MCF 10A (cell line): ENCODE data around the gene FUCA2. TPM values are rescaled to one million over a fixed set of nuclear protein-coding genes. Genes with fewer than 3 reads are reported as not detected.

Experiments used
- BruUV-seq: library from RNA; stranded (reverse); fragments of 400-500 nt; replicated peaks from 2 replicates; lab custom pipeline; 2021; lab: Mats Ljungman, UMichigan
- CTCF ChIA-PET: fragments of 300-600 bp; sonication (Branson Sonifier 250); formaldehyde crosslinking; extraction: SDS; loops from one replicate; lab custom pipeline; 2021; ENCODE audit warnings: antibody characterized with exemption, inconsistent platforms; lab: Yijun Ruan, JAX
- POLR2A ChIA-PET: fragments of 300-600, 350-650 bp; sonication (Branson Sonifier 250); formaldehyde crosslinking; extraction: SDS; loops from one replicate; lab custom pipeline; 2020; ENCODE audit warnings: antibody characterized with exemption, inconsistent platforms; lab: Yijun Ruan, JAX
- DNase-seq: peaks from one replicate; pipeline ENCODE4 v3.0.0-alpha.2; 2018; ENCODE audit not compliant: unreplicated experiment
- H3K27ac Mint-ChIP-seq: one replicate; pipeline ENCODE4 v1.8.0; 2022; ENCODE audit warnings: mild to moderate bottlenecking, low read depth, mixed read lengths; ENCODE audit not compliant: unreplicated experiment
- H3K27me3 Mint-ChIP-seq: one replicate; pipeline ENCODE4 v1.8.0; 2022; ENCODE audit warnings: mixed read lengths; ENCODE audit not compliant: insufficient read depth, unreplicated experiment
- H3K36me3 Mint-ChIP-seq: one replicate; pipeline ENCODE4 v1.8.0; 2022; ENCODE audit warnings: mild to moderate bottlenecking, moderate library complexity, mixed read lengths; ENCODE audit not compliant: insufficient read depth, unreplicated experiment
- H3K4me1 Mint-ChIP-seq: one replicate; pipeline ENCODE4 v1.8.0; 2022; ENCODE audit warnings: mixed read lengths; ENCODE audit not compliant: insufficient read depth, unreplicated experiment
- H3K4me3 Mint-ChIP-seq: one replicate; pipeline ENCODE4 v1.8.0; 2022; ENCODE audit warnings: mild to moderate bottlenecking, moderate library complexity, mixed read lengths; ENCODE audit not compliant: unreplicated experiment
- H3K9me3 Mint-ChIP-seq: one replicate; pipeline ENCODE4 v1.8.0; 2022; ENCODE audit warnings: mixed read lengths; ENCODE audit not compliant: unreplicated experiment
- intact Hi-C: fragments of 100-400 bp; cut with micrococcal nuclease; formaldehyde crosslinking; loops from 2 replicates; pipeline ENCODE4 v1.14.1; 2022
- total RNA-seq: library from RNA; stranded (reverse); gene quantifications from 2 replicates; pipeline ENCODE4 v1.2.3, GENCODE V29; 2022
- TF ChIP-seq, protein P1 (sequence below): fragments of 200-600 bp; IDR thresholded peaks from one replicate; pipeline ENCODE4 v1.8.0; 2022; ENCODE audit warnings: antibody characterized with exemption, mild to moderate bottlenecking; ENCODE audit not compliant: unreplicated experiment

Gene FUCA2
- total RNA-seq, 1 experiment from 2014 or later: 54.8 TPM

DNA sequence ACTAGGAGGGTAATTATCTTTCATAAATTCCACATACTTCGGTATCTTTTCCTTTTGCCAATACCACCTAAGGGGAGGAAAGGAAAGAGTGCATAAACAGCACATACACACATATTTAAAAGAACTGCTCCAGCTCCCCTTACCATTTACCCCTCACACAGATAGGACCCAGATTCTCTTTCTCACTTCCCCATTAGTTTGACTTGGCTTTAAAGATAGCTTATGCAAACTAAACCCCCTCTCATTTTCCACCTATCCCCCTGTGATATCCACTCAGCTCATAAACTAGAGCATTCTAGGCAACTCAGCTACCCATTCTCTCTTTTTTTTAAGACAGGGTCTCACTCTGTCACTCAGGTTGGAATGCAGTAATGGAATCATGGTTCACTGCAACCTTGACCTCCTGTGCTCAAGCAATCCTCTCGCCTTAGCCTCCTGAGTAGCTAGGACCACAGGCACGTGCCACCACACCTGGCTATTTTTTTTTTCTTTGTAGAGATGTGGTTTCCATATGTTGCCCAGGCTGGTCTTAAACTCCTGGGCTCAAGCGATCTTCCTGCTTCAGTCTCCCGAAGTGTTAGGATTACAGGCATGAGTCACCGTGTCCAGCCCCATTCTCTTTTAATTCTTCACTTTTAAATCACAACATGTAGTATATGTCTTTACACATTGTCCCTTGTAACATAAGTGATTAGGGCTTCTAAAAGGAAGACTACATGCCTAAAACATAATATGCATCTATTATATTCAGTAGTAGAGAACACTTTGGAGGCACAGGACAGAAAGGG is 4.0 kb downstream of the FUCA2 start:
- no peaks in the 10 kb centered on the region for H3K27me3 Mint-ChIP-seq
- TF ChIP-seq, protein P1, sequence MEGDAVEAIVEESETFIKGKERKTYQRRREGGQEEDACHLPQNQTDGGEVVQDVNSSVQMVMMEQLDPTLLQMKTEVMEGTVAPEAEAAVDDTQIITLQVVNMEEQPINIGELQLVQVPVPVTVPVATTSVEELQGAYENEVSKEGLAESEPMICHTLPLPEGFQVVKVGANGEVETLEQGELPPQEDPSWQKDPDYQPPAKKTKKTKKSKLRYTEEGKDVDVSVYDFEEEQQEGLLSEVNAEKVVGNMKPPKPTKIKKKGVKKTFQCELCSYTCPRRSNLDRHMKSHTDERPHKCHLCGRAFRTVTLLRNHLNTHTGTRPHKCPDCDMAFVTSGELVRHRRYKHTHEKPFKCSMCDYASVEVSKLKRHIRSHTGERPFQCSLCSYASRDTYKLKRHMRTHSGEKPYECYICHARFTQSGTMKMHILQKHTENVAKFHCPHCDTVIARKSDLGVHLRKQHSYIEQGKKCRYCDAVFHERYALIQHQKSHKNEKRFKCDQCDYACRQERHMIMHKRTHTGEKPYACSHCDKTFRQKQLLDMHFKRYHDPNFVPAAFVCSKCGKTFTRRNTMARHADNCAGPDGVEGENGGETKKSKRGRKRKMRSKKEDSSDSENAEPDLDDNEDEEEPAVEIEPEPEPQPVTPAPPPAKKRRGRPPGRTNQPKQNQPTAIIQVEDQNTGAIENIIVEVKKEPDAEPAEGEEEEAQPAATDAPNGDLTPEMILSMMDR: no peak
- ChIA-PET CTCF (interaction anchor here (1.2 kb wide), 2 partner anchors 16 to 815 kb away, joined by 4 read pairs; no protein-coding TSS in a partner anchor), POLR2A (interaction anchor here (0.6 kb wide), 2 partner anchors 10 to 65 kb away, joined by 3 read pairs; no protein-coding TSS in a partner anchor)
- no peaks in the 10 kb centered on the region for H3K9me3 Mint-ChIP-seq
- intact Hi-C loops: loop anchor here (10.0 kb wide), 1 partner anchor 1033 kb away; no protein-coding TSS in a partner anchor
- peaks cover 27% of the 10 kb centered on the region for H3K36me3 Mint-ChIP-seq
- no peak overlapping the region for H3K4me3 Mint-ChIP-seq
- no peak overlapping the region for H3K27ac Mint-ChIP-seq
- peaks cover 24% of the 10 kb centered on the region for H3K4me1 Mint-ChIP-seq
- peak; percentile 34 for DNase-seq
- BruUV-seq: no TSS peak

DNA sequence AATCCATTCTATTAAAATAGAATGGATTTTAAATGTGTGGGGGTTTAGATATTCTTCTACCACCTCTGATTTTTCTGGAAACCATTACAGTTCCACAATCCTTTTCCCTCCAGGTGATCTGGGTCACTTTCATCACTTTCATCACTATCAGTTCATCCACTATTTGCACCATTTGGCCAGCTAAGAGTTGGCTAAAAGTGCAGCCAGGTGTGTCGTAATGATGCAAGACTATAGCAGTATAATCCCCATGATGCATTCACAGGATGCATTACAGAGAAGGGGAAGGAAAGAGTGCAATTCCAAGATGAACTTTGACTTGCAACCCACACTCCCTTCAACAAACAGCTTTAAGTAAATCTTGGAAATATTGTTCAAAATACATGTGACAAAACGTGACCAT is 4.9 kb downstream of the FUCA2 start:
- H3K4me3 Mint-ChIP-seq: no peak overlapping the region
- peaks cover 24% of the 10 kb centered on the region for H3K4me1 Mint-ChIP-seq
- DNase-seq: no peak
- no peaks in the 10 kb centered on the region for H3K27me3 Mint-ChIP-seq
- TF ChIP-seq, protein P1: no peak
- no peak overlapping the region for H3K27ac Mint-ChIP-seq
- ChIA-PET CTCF (interaction anchor here (1.2 kb wide), 2 partner anchors 16 to 814 kb away, joined by 4 read pairs; no protein-coding TSS in a partner anchor), POLR2A (interaction anchor here (0.6 kb wide), 2 partner anchors 64 kb away, joined by 3 read pairs; no protein-coding TSS in a partner anchor)
- no peaks in the 10 kb centered on the region for H3K9me3 Mint-ChIP-seq
- peaks cover 28% of the 10 kb centered on the region for H3K36me3 Mint-ChIP-seq
- no TSS peak for BruUV-seq
- intact Hi-C loops: loop anchor here (10.0 kb wide), 1 partner anchor 1032 kb away; no protein-coding TSS in a partner anchor

DNA sequence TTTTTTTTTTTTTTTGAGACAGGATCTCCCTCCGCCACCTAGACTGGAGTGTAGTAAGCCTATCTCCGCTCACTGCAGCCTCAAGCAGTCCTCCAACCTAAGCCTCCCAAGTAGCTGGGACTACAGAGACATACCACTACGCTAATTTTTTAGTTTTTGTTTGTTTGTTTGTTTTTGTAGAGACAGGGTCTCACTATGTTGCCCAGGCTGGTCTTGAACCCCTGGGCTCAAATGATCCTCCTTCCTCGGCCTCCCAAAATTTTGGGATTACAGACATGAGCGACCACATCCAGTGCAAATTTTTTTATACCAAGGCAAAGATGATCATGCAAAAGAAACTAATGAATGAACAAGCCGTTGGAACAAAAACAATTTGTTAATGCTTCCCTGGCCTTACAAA is 5.3 kb downstream of the FUCA2 start:
- TF ChIP-seq, protein P1: no peak
- Mint-ChIP-seq H3K36me3 (peaks cover 32% of the 10 kb centered on the region), H3K4me1 (peaks cover 24% of the 10 kb centered on the region), H3K4me3 (no peak overlapping the region), H3K27me3 (no peaks in the 10 kb centered on the region), H3K9me3 (no peaks in the 10 kb centered on the region), H3K27ac (no peak overlapping the region)
- POLR2A ChIA-PET: interaction anchor here (0.6 to 1.0 kb wide), 3 partner anchors 10 to 64 kb away, joined by 3 to 5 read pairs (median 3); no protein-coding TSS in a partner anchor
- CTCF ChIA-PET: interaction anchor here (0.6 to 1.2 kb wide), 3 partner anchors 29 to 814 kb away, joined by 3 to 6 read pairs (median 4); no protein-coding TSS in a partner anchor
- DNase-seq: no peak
- no TSS peak for BruUV-seq
- intact Hi-C loops: loop anchor here (10.0 kb wide), 1 partner anchor 1031 kb away; no protein-coding TSS in a partner anchor

DNA sequence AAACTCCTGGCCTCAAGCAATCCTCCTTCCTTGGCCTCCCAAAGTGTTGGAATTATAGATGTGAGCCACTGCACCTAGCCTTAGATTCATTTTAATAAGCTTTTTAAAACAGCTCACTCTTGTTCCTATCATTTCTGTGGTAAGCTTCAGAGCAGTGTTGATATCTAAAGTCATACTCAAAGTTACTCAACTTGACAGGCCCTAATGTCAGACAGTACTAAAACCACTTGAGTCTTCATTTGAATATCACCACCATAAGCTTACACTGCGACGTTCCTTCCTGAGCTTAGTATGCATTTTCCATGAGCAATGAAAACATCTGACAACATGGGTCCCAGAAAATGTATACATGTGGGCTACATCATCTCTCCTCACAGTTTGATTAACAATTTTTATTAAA is 6.0 kb downstream of the FUCA2 start:
- H3K27ac Mint-ChIP-seq: no peak overlapping the region
- peaks cover 24% of the 10 kb centered on the region for H3K4me1 Mint-ChIP-seq
- H3K9me3 Mint-ChIP-seq: no peaks in the 10 kb centered on the region
- BruUV-seq: no TSS peak
- ChIA-PET CTCF (interaction anchor here (0.6 to 0.8 kb wide), 4 partner anchors 11 to 812 kb away, joined by 3 to 6 read pairs (median 4); no protein-coding TSS in a partner anchor), POLR2A (interaction anchor here (0.8 to 1.0 kb wide), 2 partner anchors 9 to 11 kb away, joined by 3 to 5 read pairs; no protein-coding TSS in a partner anchor)
- DNase-seq: no peak
- peaks cover 39% of the 10 kb centered on the region for H3K36me3 Mint-ChIP-seq
- intact Hi-C loops: loop anchor here (10.0 kb wide), 1 partner anchor 1031 kb away; no protein-coding TSS in a partner anchor
- no peak overlapping the region for H3K4me3 Mint-ChIP-seq
- no peaks in the 10 kb centered on the region for H3K27me3 Mint-ChIP-seq
- TF ChIP-seq, protein P1: no peak
